Activated CD8-positive, alpha-beta memory T cell treated with anti-CD3 and anti-CD28 coated beads for 24 hours (primary cell): ENCODE measurements around the gene ACTA2.

ENCODE experiments used
- DNase-seq: peaks from one replicate; pipeline ENCODE4 v3.0.0-alpha.2; 2020

The ACTA2 gene

GRCh38 chr10:88918191-88918905 lies 34.2 kb downstream of the ACTA2 start:
- DNase-seq, result no peak

DNA sequence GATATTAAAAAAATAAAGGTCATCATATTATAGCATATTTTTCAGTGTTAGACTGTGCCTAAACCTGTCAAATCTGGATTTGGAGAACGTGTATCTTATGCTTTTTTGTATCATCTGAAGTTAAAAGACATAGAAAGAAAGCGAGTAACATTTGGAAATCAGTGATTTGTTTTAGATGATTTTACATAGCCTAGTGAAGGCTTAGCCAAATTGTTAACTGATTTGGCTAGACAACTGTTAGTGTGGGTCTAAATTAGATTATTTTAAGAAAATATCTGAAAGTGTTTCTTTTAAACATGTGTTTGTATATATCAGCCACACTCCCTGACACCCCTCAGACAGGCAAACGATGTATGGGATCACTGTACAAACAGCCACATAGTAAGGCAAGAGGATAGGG lies 35.6 kb downstream of the ACTA2 start:
- no peak for DNase-seq

DNA sequence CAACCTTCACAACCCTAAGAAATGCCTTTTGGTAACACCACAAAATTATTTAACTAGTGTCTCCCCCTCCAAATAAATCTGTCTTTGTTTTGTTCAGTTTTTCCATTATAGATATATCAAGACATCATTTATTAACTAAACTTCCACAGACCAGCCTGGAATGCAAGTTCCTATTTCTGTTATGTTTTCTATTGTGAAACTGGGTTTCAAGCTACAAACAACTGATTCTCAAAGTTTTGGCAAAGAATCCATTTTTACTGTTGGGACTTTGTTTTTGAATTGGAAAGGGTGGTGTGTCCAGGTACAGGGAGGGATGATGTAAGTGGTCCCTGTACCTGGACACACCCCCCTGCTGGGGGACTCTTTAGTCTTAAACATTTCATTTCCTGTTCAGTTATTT lies 36.3 kb downstream of the ACTA2 start:
- DNase-seq, result no peak

DNA sequence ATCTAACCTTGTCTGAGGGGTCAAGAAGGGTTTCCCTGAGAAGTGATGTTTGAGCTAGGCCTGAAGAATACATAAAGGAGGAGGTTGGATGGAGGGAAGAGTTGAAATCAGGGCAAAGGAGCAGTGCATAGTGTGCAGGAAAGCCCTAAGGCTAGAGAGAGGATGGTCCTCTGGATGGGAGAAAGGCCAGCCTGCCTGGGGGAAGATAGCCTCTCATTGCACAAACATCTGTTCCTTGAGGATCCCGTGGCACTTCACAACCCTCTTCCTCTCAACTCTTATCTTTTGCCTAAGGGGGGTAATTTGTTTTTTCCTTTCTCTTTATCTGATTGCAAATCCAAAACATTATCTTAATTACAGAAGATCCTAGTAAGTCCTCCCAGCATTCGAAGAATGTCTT lies 36.8 kb downstream of the ACTA2 start:
- DNase-seq, result no peak

GRCh38 chr10:88913788-88914187 lies 38.8 kb downstream of the ACTA2 start:
- no peak for DNase-seq

GRCh38 chr10:88913127-88913526 lies 39.4 kb downstream of the ACTA2 start:
- no peak for DNase-seq

GRCh38 chr10:88911851-88912250 lies 40.7 kb downstream of the ACTA2 start:
- DNase-seq, result no peak

GRCh38 chr10:88911116-88911515 lies 41.5 kb downstream of the ACTA2 start:
- no peak for DNase-seq

DNA sequence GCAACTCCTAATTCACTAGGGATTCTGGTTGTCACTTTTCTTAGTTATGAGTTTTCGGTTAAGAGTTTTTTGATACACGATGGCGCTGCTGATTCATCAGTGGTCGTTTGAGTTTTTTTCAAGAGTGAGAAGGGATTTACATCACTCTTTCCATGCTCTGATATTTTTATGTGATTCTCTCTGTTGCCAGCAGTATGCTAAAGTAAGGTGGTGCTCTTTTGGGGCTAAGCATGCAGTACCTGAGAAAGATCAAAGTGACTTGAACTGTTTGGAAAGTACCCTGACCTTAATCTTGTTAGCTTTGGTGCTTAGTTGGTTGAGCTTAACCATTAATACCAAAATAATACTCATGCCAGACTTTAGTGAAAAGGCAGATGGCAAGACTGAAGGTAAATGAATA lies 44.4 kb downstream of the ACTA2 start:
- DNase-seq, result no peak

DNA sequence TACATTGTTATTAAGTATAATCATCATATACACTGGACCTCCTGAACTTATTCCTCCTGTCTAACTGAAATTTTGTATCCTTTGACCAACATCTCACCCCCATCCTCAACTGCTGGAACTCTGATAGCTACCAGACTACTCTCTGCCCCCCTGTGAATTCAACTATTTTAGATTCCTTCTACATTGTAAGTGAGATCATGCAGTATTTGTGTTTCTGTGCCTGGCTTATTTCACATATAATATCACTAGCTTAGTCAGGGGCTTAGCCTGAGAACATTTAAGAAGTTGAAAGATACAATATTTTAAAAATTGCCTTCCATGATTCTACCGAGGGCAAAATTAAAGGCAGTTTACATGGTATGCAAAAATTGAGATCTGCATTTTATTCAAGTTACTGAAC lies 45.7 kb downstream of the ACTA2 start:
- no peak for DNase-seq

- DNase-seq, result no peak
Measured at GRCh38 chr10:88903715-88904114, 48.9 kb downstream of the ACTA2 start.

- no peak for DNase-seq
Measured at GRCh38 chr10:88901984-88902789, 50.4 kb downstream of the ACTA2 start.

GRCh38 chr10:88901206-88901983 lies 51.2 kb downstream of the ACTA2 start:
- DNase-seq, result no peak

- no peak for DNase-seq
Measured at GRCh38 chr10:88899886-88900285, 52.7 kb downstream of the ACTA2 start.

- DNase-seq, result no peak
Measured at GRCh38 chr10:88898727-88899126, 53.8 kb downstream of the ACTA2 start.

- no peak for DNase-seq
Measured at GRCh38 chr10:88896994-88897853, 55.3 kb downstream of the ACTA2 start.

GRCh38 chr10:88896372-88896993 lies 56.1 kb downstream of the ACTA2 start:
- no peak for DNase-seq

DNA sequence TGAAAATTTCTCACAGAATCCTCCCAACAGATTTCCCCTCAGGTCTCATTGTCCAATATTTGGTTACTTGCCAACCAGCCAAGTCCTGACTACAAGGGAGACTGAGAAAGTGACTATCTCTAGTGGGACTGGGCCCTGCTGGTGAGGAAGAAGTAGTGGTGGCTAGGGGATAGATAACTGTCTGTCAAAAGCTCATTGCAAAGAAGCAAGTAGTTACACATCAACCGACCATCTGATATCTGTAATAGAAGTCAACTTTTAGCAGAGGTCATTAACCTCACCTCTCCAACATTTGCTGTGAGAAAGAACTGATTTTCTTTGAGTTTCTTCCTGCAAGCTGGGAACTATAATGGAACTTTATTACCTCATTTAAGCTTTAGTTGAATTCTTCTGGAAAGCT lies 57.3 kb downstream of the ACTA2 start:
- DNase-seq, result no peak

DNA sequence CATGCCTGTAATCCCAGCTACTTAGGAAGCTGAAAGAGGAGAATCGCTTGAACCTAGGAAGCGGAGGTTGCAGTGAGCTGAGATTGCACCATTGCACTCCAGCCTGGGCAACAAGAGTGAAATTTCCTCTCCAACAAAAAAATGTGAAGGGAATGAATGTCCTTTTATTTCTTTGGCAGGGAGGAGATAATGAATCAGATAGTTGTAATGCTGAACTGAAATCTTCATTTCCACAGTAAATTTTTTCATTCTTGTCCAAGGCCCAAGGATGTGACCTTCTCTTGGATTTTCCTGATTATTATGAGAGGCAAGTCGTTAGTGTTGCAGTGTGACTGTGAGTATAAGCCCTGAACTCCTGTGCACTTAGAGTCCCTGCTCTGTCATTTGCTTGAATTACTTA lies 59.0 kb downstream of the ACTA2 start:
- no peak for DNase-seq

GRCh38 chr10:88892222-88892967 lies 60.2 kb downstream of the ACTA2 start:
- DNase-seq, result no peak

- DNase-seq, result no peak
Measured at GRCh38 chr10:88890681-88891381, 61.7 kb downstream of the ACTA2 start.
